Upper lobe of left lung (tissue), 4 donors: ENCODE measurements around the gene STARD9.

ENCODE experiments used
- CTCF ChIP-seq, 6 experiments: fragments of 450-650 bp in 4 of 6; fragments of 200-600 bp in 2 of 6; sonication (generic) in 2 of 6; IDR thresholded peaks; one replicate each; pipeline ENCODE4 v1.5.1; 2016 to 2019; ENCODE audit warnings: antibody characterized with exemption in 6 of 6
- EP300 ChIP-seq, 4 donors: sonication (generic); formaldehyde crosslinking; IDR thresholded peaks; one replicate each; pipeline ENCODE4 v1.5.1; 2017; ENCODE audit warnings: antibody characterized with exemption in 4 of 4, control low read depth in 2 of 4
- POLR2A ChIP-seq, 4 donors: fragments of 450-650 bp; IDR thresholded peaks; one replicate each; pipeline ENCODE4 v1.5.1; 2016 to 2017; ENCODE audit warnings: antibody characterized with exemption in 4 of 4, mild to moderate bottlenecking in 2 of 4
- POLR2AphosphoS5 ChIP-seq, 2 donors: sonication (generic); formaldehyde crosslinking; IDR thresholded peaks; one replicate each; pipeline ENCODE4 v1.5.1; 2017; ENCODE audit warnings: antibody characterized with exemption in 2 of 2

- TF ChIP-seq POLR2A (IDR thresholded peaks at IDR 0.05): no peak
- TF ChIP-seq CTCF (IDR thresholded peaks at IDR 0.05): no peak
- TF ChIP-seq POLR2AphosphoS5 (IDR thresholded peaks at IDR 0.05): no peak
- no peak for TF ChIP-seq EP300 (IDR thresholded peaks at IDR 0.05)
These were observed 145.6 kb downstream of the STARD9 start for GRCh38 chr15:42721016-42721415.
